ENCODE results near the gene NANS.
"Not testable (repeated sequence)": the region's sequence is repeated elsewhere in the genome, so short reads cannot be mapped to it uniquely, and the experiment has no call there.

NANS gene

DNA sequence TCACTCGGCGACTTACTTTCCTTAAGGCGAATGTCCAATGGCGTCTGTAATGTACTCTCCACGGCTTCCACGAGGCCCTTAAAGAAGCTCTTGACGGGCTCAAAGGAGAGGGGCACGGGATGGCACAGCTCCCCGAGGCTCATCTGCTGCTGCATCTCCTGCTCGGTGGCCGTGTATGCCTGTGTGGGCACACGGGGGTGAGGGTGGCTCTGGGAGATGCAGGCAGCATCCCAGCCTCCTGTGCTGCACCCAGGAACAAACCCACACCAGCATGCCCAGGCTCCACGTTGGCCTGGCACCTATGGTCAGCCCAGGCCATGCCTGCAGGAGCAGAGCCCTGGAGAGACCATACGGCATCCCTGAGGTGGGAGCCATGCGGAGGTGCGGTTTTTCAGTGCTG, 38.3 kb downstream of the NANS start:
- intact Hi-C loops (cut with DNase I), result no loop called here
- peak in 2 of 10 donors; percentile 52 to 63 for DNase-seq

DNA sequence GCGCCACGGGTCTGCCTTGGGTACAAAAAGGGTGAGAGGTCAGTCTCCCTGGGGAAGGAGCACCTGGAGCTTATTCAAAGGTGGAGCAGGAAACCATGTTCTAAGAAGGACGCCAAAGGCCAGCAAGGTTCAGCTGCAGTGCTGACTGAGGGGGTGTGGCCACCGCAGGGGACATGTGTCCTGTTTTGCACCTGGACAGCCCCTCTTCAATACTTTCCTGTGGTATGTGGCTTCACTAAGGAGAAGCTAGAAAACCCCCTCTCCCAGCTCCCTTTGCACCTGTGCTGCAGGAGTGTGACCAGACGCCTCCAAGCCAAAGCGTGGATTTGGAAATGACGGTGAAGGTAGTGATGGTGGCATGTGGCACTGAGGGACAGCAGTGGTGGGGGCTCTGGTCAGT, 38.9 kb downstream of the NANS start:
- DNase-seq, result peak in 2 of 10 donors; percentile 5 to 43
- intact Hi-C loops (cut with DNase I), result no loop called here

DNA sequence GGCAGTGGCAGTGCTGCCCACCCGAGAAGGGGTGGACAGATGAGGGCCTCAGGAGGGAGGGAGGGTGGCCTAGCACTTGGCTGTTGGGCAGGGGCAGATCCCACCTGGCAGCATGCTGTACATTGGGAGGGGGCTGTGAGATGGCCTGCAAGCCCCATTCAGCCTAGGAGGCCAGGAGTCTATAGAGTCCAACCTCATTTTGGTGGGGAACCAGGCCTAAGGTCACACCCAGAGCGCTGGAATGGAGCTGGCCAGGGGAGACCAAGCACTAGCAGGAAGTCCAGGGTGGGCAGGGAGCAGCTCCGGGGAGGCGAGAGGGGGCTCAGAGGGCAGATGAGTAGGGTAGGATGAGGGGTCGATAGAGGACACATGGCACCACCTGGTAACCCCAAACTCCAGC, 39.6 kb downstream of the NANS start:
- intact Hi-C loops (cut with DNase I), result no loop called here

DNA sequence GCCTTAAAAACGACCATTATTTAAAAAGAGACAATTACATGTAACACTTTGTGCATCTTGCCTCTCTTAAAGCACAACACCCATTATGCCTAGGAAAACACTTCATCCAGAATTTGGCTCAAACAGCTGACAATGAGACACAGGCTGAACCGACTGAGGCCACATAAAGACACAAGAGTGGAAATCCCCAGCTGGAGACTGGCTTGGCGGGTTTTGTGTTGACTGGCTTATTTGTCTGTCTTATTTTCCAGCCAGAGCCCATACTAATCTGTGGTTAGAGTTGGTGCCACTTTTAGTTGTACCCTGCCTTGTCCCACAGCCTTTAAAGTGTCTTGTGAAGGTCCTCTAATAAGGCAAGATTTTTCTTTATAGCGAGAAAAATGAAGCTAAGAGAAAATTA, 41.3 kb downstream of the NANS start:
- intact Hi-C loops (cut with DNase I), result no loop called here
- peak in 1 of 10 donors; percentile 18 for DNase-seq

More for the DNA sequence above, 39.6 kb downstream of the NANS start:
- DNase-seq, result peak in 2 of 10 donors; percentile 55 to 66

DNA sequence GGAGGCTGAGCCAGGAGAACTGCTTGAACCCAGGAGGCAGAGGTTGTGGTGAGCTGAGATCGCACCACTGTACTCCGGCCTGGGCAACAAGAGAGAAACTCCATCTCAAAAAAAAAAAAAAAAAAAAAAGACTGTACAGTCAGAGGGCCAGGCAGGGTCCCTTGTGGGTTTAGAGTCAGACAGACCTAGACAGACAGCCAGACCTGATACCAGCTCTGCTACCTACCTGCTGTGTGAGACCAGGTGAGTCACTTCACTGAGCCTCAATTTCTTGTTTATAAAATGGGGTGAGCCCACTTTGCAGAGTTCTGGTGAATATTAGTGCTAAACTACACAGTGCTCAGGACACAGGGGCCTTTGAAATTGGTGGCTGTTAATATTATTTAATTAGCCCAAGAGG, 42.8 kb downstream of the NANS start:
- intact Hi-C loops (cut with DNase I), result no loop called here

DNA sequence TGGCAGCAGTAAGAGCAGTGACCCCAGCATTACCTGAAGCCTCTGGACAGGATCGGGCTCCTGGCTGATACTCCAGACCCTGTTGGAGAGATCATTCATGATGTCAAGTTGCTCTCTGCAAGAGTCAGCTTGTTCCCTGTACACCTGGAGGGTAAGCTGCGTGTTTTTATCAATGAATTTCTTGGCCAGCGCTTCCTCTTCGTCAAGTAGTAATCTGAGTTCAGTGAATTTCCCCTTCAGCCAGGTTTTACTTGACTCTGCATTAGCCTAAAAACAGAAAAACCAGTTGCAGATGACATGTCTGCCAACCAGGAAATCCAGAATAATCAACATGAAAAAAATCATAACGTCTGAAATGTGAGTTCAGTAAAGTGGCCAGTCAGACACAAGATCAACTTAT, 43.4 kb downstream of the NANS start:
- no peak for DNase-seq
- intact Hi-C loops (cut with DNase I), result no loop called here

More for the DNA sequence above, 42.8 kb downstream of the NANS start:
- no peak for DNase-seq

DNA sequence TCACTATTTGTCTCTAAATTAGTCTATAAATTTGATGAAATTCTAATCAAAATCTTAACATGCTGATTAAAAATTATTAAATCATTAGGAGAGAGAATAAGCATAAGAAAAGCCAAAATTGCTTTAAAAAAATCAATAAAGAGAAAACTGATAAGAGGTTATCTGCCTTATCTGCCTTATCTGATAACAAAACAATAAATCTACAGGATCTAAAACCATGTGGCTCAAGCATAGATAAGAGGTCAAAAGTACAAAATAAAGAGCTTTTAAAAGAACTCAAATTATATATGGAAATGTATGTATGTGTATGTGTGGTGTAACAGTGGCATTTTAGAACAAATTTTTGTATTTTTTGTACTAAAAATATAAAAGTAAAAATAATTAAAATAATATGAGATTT, 43.9 kb downstream of the NANS start:
- intact Hi-C loops (cut with DNase I), result no loop called here

DNA sequence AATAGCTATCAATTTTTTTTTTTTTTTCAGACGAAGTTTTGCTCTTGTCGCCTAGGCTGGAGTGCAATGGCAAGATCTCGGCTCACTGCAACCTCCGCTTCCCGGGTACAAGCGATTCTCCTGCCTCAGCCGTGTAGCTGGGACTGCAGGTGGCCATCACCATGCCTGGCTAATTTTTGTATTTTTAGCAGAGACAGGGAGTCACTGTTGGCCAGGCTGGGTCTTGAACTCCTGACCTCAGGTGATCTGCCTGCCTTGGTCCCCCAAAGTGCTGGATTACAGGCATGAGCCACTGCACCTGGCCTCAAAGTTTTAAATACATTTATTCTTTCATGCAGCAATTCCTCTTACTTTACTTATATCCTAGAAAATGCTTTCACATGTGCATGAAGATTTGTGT, 44.9 kb downstream of the NANS start:
- intact Hi-C loops (cut with DNase I), result no loop called here
- peak in 1 of 10 donors; percentile 12 for DNase-seq

More for the DNA sequence above, 43.9 kb downstream of the NANS start:
- no peak for DNase-seq

DNA sequence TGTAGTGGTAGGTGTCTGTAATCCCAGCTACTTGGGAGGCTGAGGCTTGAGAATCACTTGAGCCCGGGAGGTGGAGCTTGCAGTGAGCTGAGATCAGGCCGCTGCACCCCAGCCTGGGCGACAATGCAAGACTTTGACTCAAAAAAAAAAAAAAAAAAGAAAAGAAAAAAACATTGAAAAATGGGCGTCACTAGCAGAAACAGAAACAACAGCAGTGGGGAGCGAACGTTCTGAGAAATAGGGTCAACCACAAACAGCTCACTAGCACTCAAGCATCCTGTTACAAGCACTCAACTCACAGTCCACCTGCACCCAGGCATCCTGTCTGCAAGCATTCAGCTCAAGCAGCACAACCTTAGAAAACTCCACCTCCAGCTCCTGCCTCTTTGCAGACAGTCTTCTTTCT, 45.3 kb downstream of the NANS start:
- peak in 1 of 10 donors; percentile 69 for DNase-seq
- intact Hi-C loops (cut with DNase I), result no loop called here

DNA sequence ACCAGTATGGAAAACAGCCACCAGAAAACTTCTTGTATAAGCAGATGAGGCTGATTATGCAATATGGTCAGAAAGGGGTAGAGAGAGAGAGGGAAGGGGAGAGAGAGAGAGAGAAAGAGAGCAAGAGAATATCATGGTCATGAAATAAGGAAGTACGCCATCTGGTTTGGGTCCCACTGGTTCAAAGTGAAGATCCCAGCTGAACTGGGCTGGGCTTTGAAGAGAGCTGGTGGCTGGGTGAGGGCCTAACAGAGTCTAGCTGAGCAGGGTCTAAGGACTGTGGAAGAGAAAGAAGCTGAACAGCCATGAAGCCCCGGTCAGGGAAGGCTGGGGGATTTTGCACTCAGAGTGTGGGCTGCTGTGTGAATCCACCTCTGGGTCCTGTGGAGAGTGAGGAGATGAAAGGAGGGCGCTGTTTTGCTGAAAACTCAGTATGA, 47.9 kb downstream of the NANS start:
- intact Hi-C loops (cut with DNase I), result no loop called here
- peak in 1 of 10 donors; percentile 65 for DNase-seq

DNA sequence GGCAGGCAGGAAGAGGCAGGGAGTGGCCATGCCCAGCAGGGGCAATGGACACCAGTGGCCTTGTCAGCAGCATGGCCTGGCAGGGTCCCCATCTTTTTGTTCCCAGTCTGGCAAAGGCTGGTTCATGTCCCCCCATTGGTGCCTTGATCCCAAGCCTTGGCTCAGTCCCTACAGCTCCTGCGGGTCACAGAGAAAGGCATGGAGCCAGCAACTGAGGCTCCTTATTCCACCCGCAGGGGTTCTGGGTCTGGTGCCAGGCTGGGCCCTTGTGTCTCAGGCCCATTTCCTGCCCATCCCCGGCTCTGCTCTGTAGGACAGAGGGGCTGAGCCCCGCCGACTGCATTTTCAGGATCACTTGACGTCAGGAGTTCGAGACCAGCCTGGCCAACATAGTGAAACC, 48.5 kb downstream of the NANS start:
- intact Hi-C loops (cut with DNase I), result no loop called here
- DNase-seq, result peak in 1 of 10 donors; percentile 42

DNA sequence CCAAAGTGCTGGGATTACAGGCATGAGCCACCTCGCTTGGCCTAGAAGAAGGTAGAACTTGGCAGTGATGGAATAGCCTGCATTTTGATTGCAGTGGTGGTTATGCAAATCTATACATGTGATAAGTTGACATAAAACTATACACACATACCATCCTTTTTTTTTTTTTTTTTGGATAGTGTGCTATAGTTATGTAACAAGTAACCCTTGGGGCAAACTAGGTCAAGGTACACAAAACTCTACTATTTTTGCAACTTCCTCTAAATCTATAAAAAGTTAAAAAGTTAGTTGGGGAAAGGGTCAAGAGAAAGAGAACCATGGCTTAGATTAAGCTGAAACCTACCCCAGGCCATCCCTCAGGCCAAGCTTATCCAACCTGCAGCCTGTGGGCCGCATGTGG, 51.4 kb downstream of the NANS start:
- intact Hi-C loops (cut with DNase I), result no loop called here
- no peak for DNase-seq

DNA sequence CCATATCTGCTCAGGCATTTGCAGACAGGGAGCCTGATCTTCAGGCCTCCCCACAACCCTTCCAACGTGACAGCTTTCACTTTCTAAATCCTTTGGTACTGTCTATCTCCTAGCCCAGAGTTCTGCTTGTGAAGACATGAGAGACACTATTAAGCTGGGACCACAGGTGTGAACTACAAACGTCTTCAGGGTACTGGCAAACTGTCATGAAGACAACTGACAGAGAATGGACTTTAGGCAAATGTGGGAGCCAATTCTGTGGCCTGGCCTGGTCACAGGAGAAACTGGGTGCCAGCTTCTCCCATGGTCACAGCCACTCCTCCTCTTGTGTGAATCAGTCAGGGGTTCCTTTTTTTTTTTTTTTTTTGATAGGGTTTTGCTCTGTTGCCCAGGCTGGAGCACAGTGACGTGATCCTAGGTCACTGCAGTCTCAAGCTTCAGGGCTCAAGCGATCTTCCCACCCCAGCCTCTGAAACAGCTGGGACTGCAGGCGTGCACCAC, 52.0 kb downstream of the NANS start:
- intact Hi-C loops (cut with DNase I), result no loop called here
- peak in 1 of 10 donors; percentile 41 for DNase-seq

DNA sequence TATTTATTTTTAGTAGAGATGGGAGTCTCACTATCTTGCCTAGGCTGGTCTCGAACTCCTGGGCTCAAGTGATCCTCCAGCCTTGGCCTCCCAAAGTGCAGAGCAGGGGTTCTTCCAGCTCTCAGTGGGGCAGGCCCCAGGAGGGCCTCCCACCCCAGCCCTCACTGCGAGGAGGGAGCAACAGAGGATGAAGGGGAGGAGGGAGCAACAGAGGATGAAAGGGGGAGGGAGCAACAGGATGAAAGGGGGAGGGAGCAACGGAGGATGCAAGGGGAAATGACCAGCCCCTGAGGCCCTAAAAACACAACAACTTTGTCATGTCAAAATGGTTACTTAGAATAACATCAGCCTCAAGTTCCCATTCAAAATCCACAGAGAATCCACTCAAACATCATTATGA, 52.5 kb downstream of the NANS start:
- intact Hi-C loops (cut with DNase I), result no loop called here
- no peak for DNase-seq

DNA sequence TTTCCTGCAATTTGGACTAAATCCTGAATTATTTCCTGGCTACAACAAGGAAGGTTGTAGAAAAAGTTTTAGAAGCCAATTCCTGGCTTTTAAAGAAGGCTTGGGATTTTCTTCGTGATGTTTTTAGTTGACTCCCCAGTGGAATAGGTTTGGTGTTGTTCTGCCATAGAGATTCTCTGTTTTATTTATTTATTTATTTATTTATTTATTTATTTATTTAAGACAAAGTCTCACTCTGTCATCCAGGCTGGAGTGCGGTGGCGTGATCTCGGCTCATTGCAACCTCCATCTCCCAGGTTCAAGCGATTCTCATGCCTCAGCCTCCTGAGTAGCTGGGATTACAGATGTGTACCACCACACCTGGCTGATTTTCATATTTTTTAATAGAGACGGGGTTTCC, 60.6 kb downstream of the NANS start:
- peak in 1 of 10 donors; percentile 60 for DNase-seq
- intact Hi-C loops (cut with DNase I), result not testable (repeated sequence)

DNA sequence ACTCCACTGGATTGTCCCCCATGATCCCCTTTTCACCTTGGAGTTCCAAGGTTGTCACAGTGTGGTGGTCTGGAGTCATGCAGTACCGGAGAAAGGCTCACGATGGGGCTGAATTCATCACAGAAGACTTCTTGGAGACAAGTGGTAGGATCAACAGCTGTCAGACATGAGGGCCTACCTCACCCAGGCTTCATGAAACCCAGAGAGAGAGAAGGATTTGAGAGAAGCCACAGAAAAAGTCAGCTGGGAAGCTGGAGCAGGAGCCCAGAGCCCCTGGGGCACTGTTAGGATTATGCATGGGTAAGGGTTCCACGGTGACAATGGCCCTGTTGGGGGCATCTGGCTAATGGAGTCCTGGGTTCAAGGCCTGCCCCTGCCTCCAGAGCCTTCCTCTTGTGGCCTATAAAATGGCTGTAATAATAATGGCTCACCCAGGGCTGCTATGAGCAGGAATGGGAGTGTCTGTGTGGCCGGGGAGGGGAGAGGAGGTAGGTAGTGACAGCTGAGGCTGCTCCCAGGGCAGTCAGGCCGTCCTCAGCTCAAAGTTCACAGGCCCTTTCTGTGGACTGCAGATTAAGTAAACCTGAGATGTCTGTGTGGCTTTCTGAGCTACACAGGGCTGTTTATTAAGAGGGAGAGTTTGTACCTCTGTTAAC, 61.6 kb downstream of the NANS start:
- intact Hi-C loops (cut with DNase I), result no loop called here
- DNase-seq, result peak in 2 of 10 donors; percentile 19 to 54

DNA sequence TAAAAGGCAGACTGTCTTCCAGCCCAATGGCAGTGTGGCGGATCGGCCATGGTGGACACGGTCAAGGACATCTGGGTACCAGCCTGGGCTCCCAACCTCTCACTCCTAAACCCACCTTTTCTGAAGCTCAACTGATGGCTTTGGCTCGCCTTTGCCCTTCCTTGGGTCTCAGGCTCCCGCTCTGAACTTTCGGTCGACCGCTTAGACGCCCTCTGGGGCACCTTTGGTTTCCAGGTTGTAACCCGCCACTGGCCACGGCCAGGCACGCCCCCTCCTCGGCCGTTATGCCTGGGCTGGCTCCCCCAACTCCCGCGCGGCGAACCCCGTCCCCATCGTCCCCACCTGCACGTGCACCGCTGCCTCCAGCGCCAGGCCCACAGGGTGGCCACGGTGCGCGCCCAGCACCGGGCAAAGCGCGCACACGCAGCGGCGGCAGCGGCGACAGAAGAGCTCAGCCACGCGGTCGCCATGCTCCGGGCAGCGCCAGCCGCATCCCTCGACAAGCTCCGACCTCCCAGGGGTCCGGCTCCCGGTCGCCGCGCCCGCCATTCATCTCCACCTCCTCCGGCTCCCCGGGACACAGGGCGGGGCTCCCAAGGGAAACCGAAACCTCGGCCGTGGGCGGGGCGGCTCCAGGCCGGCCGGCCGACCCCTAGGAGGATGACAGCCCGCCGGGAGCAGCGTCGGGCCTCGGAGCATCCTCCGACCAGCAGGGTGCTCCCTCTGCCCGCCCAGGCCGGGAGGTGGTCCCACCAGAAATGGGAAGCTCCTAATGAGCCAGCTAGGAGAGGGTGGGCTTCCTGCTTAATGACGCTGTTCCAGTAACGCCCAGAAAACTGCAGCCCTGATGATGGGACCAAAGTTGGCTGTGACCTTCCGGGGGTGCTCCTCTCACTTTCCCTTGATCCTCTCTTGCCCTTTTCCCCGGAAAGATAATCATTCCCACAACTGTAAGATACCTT, 62.4 kb downstream of the NANS start, which contains the start of gene TRIM14:
Gene TRIM14, minus strand, starts transcription at position 583 of the 962 bp plus-strand sequence. Its CDS starts 34 bp downstream, at position 549.
- intact Hi-C loops (cut with DNase I), result no loop called here
- DNase-seq, result peak in 8 of 10 donors; percentile 19 to 91 (median 29)

DNA sequence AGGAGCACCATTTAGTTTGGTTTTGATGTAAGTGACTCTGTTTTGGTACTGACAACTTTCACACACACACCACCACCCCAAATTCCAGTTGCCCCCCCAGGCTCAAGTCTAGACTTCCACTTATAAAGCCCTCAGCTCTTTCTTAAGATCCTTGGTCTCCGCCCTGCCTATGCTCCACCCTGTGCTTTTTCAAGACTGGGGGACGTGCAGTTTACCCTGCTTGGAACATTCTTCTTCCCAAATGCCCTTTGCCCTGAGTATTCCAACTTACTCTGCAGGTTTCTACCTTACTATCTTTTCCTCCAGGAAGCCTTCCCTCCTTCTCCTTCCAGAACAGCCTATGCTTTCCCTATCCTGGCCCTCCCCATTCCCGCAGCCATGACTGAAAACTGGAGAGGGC, 63.9 kb downstream of the NANS start:
- DNase-seq, result peak in 1 of 10 donors; percentile 35
- intact Hi-C loops (cut with DNase I), result no loop called here

DNA sequence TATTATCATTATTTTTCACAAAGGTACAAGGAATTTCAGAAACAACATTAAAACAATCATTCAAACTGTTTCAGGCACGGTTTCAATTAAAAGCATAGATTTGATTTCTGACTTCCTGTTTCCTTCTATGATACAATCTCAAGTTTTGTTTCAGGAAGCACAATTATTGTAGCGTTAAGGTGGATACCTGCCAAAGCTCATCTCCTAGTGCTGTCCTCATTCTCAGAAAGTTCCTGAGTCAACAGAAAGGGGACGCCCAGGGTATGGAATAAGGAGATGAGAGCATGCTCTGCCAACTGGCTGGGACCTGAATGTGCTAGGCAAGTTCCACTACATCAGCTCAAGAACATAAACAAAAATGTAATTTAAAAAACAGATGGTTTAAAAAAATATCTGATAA, 64.5 kb downstream of the NANS start:
- peak in 1 of 10 donors; percentile 16 for DNase-seq
- intact Hi-C loops (cut with DNase I), result no loop called here

DNA sequence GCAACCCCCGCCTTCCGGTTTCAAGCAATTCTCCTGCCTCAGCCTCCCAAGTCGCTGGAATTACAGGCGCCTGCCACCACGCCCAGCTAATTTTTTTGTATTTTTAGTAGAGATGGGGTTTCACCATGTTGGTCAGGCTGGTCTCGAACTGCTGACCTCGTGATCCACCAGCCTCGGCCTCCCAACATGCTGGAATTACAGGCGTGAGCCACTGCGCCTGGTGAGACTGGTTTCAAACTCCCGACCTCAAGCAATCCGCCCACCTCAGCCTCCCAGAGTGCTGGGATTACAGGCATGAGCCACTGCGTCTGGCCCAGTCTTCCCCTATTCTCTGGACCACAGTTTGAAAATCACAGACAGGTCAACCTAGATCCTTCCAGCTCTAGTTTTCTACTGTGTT, 67.6 kb downstream of the NANS start:
- intact Hi-C loops (cut with DNase I), result not testable (repeated sequence)
- peak in 1 of 10 donors; percentile 24 for DNase-seq

Data from posterior cingulate gyrus (tissue), 11 donors.